ENCODE data around the gene EIF4H. TPM values are rescaled to one million over a fixed set of nuclear protein-coding genes. Genes with fewer than 3 reads are reported as not detected.

The EIF4H gene
- total and polyA plus RNA-seq, 3 donors from 2014 or later, result 142 to 217 (median 157) TPM

DNA sequence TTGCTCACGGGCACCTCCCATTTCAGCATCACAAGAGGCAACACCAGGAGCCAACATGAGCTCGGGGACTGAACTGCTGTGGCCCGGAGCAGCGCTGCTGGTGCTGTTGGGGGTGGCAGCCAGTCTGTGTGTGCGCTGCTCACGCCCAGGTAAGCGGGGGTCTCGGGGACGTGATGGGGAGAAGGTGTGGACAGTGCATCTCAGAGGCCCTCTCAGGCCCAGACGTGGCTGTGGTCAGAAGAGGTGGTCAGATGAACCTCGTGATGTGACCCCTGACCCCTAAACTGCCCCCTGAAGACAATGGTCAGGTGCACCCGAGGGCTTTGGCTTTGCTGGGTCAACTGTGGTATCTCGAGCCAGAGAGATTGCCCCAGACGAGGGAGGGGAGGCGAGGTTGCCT lies 41.8 kb downstream of the EIF4H start:
- Histone ChIP-seq H3K4me1 (no peaks in the 10 kb centered on the region), H3K36me3 (ENCODE audit: low read depth, missing control alignments) (no peaks in the 10 kb centered on the region), H3K27me3 (no peaks in the 10 kb centered on the region), H3K4me3 (no peak overlapping the region), H3K27ac (no peak overlapping the region), H3K9me3 (no peaks in the 10 kb centered on the region)
- TF ChIP-seq POLR2A (IDR thresholded peaks at IDR 0.05), result no peak
- TF ChIP-seq, protein P1, sequence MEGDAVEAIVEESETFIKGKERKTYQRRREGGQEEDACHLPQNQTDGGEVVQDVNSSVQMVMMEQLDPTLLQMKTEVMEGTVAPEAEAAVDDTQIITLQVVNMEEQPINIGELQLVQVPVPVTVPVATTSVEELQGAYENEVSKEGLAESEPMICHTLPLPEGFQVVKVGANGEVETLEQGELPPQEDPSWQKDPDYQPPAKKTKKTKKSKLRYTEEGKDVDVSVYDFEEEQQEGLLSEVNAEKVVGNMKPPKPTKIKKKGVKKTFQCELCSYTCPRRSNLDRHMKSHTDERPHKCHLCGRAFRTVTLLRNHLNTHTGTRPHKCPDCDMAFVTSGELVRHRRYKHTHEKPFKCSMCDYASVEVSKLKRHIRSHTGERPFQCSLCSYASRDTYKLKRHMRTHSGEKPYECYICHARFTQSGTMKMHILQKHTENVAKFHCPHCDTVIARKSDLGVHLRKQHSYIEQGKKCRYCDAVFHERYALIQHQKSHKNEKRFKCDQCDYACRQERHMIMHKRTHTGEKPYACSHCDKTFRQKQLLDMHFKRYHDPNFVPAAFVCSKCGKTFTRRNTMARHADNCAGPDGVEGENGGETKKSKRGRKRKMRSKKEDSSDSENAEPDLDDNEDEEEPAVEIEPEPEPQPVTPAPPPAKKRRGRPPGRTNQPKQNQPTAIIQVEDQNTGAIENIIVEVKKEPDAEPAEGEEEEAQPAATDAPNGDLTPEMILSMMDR (IDR thresholded peaks at IDR 0.05), result no peak
- intact Hi-C loops (cut with DNase I; ENCODE audit: low total_unique reads), result no loop called here
- WGBS, 2 donors, result 90 to 91% methylated on average over 12 to 15 of the region's 15 CpGs
- no peak for DNase-seq

DNA sequence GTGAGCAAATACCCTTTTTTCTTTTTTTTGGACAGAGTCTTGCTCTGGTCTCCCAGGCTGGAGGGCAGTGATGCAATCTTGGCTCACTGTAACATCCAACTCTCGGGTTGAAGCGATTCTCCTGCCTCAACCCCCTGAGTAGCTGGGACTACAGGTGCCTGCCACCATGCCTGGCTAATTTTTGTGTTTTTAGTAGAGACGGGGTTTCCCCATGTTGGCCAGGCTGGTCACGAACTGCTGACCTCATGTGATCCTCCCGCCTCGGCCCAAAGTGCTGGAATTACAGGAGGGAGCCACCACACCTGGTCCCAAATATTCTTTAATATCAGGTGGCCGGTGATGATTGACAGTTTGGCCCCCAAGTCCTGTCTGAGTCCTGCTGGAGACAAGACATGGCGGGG lies 42.2 kb downstream of the EIF4H start:
- TF ChIP-seq, protein P1 (IDR thresholded peaks at IDR 0.05), result no peak
- TF ChIP-seq POLR2A (IDR thresholded peaks at IDR 0.05), result no peak
- H3K27me3 ChIP-seq, result no peaks in the 10 kb centered on the region
- no peaks in the 10 kb centered on the region for H3K36me3 ChIP-seq (ENCODE audit: low read depth, missing control alignments)
- no peak for DNase-seq
- WGBS, 2 donors, result 82 to 92% methylated on average over 6 to 8 of the region's 8 CpGs
- intact Hi-C loops (cut with DNase I; ENCODE audit: low total_unique reads), result no loop called here
- no peak overlapping the region for H3K27ac ChIP-seq
- H3K4me3 ChIP-seq, result no peak overlapping the region
- H3K9me3 ChIP-seq, result no peaks in the 10 kb centered on the region
- H3K4me1 ChIP-seq, result no peaks in the 10 kb centered on the region

- intact Hi-C loops (cut with DNase I; ENCODE audit: low total_unique reads), result no loop called here
- 60 to 67% methylated on average over 16 to 20 of the region's 20 CpGs for WGBS, 2 donors
- H3K4me1 ChIP-seq, result no peaks in the 10 kb centered on the region
- no peaks in the 10 kb centered on the region for H3K27me3 ChIP-seq
- H3K4me3 ChIP-seq, result no peak overlapping the region
- H3K9me3 ChIP-seq, result no peaks in the 10 kb centered on the region
- TF ChIP-seq, protein P1 (IDR thresholded peaks at IDR 0.05), result no peak
- no peak for TF ChIP-seq POLR2A (IDR thresholded peaks at IDR 0.05)
- H3K36me3 ChIP-seq (ENCODE audit: low read depth, missing control alignments), result no peaks in the 10 kb centered on the region
- H3K27ac ChIP-seq, result no peak overlapping the region
- no peak for DNase-seq
Measured at GRCh38 chr7:74217455-74218342, 43.5 kb downstream of the EIF4H start.

DNA sequence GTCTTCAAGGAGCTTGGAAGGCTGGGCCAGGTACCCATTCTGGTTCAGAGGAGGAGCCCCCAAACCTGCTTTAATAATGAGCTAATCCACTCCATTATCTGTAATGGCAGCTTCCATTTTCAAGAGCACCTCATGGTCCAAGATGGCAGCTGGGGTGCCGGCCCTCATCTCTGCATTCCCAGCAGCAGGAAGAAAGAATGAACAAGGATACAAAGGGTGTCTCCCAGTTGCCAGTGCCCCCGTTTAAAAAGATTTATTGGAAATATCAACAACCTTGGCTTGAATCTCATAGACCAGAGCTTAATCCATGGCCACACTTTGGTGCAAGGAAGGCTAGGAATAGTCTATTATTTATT lies 44.2 kb downstream of the EIF4H start:
- 77 to 78% methylated on average over 2 of the region's 2 CpGs for WGBS, 2 donors
- Histone ChIP-seq H3K9me3 (no peaks in the 10 kb centered on the region), H3K27ac (no peak overlapping the region), H3K36me3 (ENCODE audit: low read depth, missing control alignments) (no peaks in the 10 kb centered on the region), H3K27me3 (no peaks in the 10 kb centered on the region), H3K4me3 (no peak overlapping the region), H3K4me1 (no peaks in the 10 kb centered on the region)
- intact Hi-C loops (cut with DNase I; ENCODE audit: low total_unique reads), result no loop called here
- TF ChIP-seq, protein P1 (IDR thresholded peaks at IDR 0.05), result no peak
- no peak for TF ChIP-seq POLR2A (IDR thresholded peaks at IDR 0.05)
- DNase-seq, result no peak

GRCh38 chr7:74219416-74219815 lies 45.3 kb downstream of the EIF4H start:
- whole genome bisulfite sequencing, 2 donors, result 77 to 84% methylated on average over 3 to 11 of the region's 11 CpGs
- intact Hi-C loops (cut with DNase I; ENCODE audit: low total_unique reads), result no loop called here
- Histone ChIP-seq H3K27ac (no peak overlapping the region), H3K4me3 (no peak overlapping the region), H3K36me3 (ENCODE audit: low read depth, missing control alignments) (no peaks in the 10 kb centered on the region), H3K9me3 (no peaks in the 10 kb centered on the region), H3K4me1 (peaks cover 4% of the 10 kb centered on the region), H3K27me3 (no peaks in the 10 kb centered on the region)
- TF ChIP-seq, protein P1 (IDR thresholded peaks at IDR 0.05), result no peak
- TF ChIP-seq POLR2A (IDR thresholded peaks at IDR 0.05), result no peak
- no peak for DNase-seq
